NCI-H146 treated with DMSO at 0.1 percent for 48 hours (cell line): ENCODE measurements around the gene INTS1.

Experiments used
- DNase-seq: peaks from one replicate; lab custom pipeline; 2025; ENCODE audit not compliant: unreplicated experiment; lab: John Stamatoyannopoulos, UW

INTS1 gene

GRCh38 chr7:1542329-1542728 is 38.1 kb upstream of the INTS1 start:
- no peak for DNase-seq

- no peak for DNase-seq
These were observed 37.4 kb upstream of the INTS1 start for GRCh38 chr7:1541431-1542162.

GRCh38 chr7:1540776-1541271 is 36.6 kb upstream of the INTS1 start:
- no peak for DNase-seq

GRCh38 chr7:1539882-1540775 is 35.9 kb upstream of the INTS1 start:
- DNase-seq, result no peak

GRCh38 chr7:1539181-1539881 is 35.1 kb upstream of the INTS1 start:
- no peak for DNase-seq

- no peak for DNase-seq
These were observed 34.5 kb upstream of the INTS1 start for GRCh38 chr7:1538544-1539180.

GRCh38 chr7:1537535-1538412 is 33.6 kb upstream of the INTS1 start:
- DNase-seq, result no peak

- no peak for DNase-seq
These were observed 32.8 kb upstream of the INTS1 start for GRCh38 chr7:1536743-1537534.

GRCh38 chr7:1536455-1536742 is 32.2 kb upstream of the INTS1 start:
- no peak for DNase-seq

GRCh38 chr7:1535701-1536454 is 31.7 kb upstream of the INTS1 start:
- DNase-seq, result no peak

GRCh38 chr7:1535100-1535458 is 30.9 kb upstream of the INTS1 start:
- DNase-seq, result no peak

GRCh38 chr7:1534330-1535099 is 30.3 kb upstream of the INTS1 start:
- DNase-seq, result no peak

- no peak for DNase-seq
These were observed 29.5 kb upstream of the INTS1 start for GRCh38 chr7:1533547-1534329.

GRCh38 chr7:1533255-1533546 is 29.0 kb upstream of the INTS1 start:
- no peak for DNase-seq

- DNase-seq, result no peak
These were observed 28.5 kb upstream of the INTS1 start for GRCh38 chr7:1532456-1533254.

GRCh38 chr7:1531979-1532455 is 27.8 kb upstream of the INTS1 start:
- no peak for DNase-seq
